SHP77 treated with DMSO at 0.1 percent for 48 hours (cell line): ENCODE measurements around the gene RNF183.
A peak's percentile ranks its signal among the peaks of the same experiment; 100 is the strongest.

Experiments
- DNase-seq: peaks from one replicate; lab custom pipeline; 2025; lab: John Stamatoyannopoulos, UW

The RNF183 gene

GRCh38 chr9:113302792-113303418 is at the start of gene RNF183:
TSS of gene RNF183 (minus strand) at chr9:113303376. CDS start at chr9:113298184, 5,192 bp downstream.
- no peak for DNase-seq

DNA sequence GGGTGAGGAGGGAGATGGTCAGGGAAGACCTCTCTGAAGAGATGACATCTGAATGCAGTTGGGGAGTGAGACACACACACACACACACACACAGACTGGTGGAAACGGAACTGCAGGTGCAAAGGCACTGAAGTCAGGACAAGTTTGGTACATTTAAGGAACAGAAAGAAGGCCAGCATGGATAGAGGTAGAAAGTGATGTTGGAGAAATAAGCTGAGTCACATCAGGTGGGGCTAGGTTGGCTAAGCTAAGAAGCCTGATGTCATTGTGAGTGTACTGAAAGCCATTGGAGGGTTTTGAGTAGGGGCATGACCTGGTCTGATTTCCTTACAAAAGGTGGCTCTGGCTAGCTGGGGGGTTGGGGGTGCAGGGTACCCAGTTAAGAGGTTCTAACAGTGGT is 49.2 kb upstream of the RNF183 start:
- no peak for DNase-seq

DNA sequence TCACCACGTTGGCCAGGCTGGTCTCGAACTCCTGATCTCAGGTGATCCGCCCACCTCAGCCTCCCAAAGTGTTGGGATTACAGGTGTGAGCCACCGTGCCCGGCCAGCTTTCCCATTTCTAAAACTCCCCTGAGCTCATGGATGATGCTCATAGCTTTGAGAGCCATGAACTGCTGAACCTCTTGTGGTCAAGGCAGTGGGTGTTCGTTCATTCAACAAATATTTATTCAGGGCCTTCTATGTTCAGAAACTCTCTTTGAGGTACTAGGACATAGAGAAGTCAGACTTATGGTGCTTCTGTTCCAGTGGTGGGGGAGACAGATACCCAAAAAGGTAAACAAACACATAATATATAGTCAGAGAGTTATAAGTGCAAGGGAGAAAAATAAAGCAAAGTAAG is 48.8 kb upstream of the RNF183 start:
- no peak for DNase-seq

GRCh38 chr9:113350937-113351336 is 47.8 kb upstream of the RNF183 start:
- no peak for DNase-seq

DNA sequence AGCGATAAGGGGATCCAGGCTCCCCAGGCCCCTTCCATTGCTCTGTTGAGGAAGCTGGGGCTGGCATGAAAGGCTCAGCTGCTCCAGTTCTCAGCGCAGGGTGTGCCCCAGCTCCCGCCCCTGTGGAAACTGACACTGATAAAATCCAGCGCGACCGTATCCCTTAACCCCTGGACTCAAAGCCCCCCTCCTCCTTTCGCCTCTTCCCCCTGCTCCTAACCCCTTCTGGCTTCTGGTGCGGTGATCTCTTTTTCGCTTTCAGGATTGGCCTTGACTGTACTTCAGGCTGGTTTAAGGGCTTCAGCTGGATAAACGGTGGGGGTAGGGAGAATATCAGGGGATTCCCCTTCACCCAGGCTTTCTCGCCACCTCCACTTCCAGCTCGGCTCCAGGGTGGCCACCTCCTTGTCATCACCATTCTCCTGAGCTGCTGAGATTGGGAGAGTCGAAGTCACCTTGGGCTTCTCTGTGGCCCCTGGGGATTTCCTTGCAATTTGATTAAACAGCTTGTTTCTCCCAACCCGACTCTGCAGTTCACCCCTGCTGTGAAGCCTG is 47.0 kb upstream of the RNF183 start:
- DNase-seq, result no peak

- no peak for DNase-seq
These were observed 46.4 kb upstream of the RNF183 start, which contains the start of gene BSPRY for GRCh38 chr9:113349445-113350094. TSS of gene BSPRY (plus strand) at chr9:113349541. CDS start at chr9:113349580, 39 bp downstream.

GRCh38 chr9:113349066-113349444 is 45.9 kb upstream of the RNF183 start:
- DNase-seq, result no peak

DNA sequence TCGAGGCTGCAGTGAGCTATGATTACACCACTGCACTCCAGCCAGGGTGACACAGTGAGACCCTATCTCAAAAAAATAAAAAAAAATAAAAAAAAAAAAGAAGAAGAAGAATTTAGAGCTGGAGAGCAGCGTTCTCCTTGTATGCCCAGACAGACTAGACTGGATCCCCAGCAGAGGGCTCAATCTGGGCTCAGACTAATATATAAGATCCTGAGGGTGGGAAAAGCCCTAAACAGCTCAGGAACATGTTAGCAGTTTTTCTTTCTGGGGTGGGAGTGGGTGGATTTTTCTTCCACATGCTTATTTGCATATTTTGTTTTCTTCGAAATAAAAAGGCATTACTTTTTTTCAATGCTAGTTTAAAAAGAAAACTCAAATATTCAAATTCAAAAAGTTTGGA is 45.3 kb upstream of the RNF183 start:
- no peak for DNase-seq

DNA sequence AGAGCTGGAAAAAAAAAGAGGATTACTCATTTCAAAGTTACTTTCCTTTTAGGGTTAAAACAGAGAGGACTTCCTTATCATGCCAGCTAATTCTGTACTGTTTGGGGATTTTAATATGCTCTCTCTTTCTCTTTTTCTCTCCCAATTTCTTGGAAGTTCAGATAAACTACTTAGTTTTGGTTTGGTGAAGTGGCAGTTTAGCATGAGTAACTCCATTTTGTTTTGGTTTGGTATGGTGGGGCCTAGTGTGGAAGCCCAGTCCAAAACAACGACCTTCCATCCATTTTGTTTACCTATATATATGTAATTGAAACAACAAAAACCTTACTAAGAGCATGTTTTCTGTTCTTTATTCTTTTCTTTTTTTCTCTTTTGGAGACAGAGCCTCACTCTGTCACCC is 42.5 kb upstream of the RNF183 start:
- DNase-seq, result no peak

DNA sequence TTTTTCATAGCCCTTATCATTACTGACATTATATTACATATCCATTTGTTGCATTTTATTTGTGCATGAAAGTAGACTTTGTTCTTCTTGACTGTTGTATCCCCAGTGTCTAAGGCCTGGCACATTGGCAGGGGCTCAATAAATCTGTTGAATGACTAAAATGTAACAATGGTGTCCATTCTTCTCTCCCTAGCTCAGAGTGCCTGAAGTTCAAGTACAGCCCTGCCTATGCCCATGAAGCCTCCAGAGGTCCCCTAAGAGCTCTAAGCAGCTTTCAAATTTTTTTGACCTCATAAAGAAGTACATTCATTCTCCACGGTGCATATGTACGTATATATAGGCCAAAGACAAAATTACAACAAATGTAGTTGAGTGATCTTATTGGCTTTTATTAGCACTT is 42.0 kb upstream of the RNF183 start:
- no peak for DNase-seq

- DNase-seq, result peak; percentile 88
These were observed 40.6 kb upstream of the RNF183 start for GRCh38 chr9:113343732-113344231.

- no peak for DNase-seq
These were observed 38.7 kb upstream of the RNF183 start for GRCh38 chr9:113341712-113342410.

GRCh38 chr9:113340011-113340699 is 37.0 kb upstream of the RNF183 start, which contains the start of gene WDR31:
TSS of gene WDR31 (minus strand) at chr9:113340275. CDS start at chr9:113332022, 8,253 bp downstream.
- DNase-seq, result peak; percentile 82

GRCh38 chr9:113337714-113338113 is 34.5 kb upstream of the RNF183 start:
- DNase-seq, result no peak

- DNase-seq, result no peak
These were observed 28.6 kb upstream of the RNF183 start for GRCh38 chr9:113331780-113332179.

GRCh38 chr9:113328045-113328782 is 25.0 kb upstream of the RNF183 start:
- no peak for DNase-seq

GRCh38 chr9:113326230-113326629 is 23.1 kb upstream of the RNF183 start:
- DNase-seq, result no peak

GRCh38 chr9:113322671-113323070 is 19.5 kb upstream of the RNF183 start:
- no peak for DNase-seq

DNA sequence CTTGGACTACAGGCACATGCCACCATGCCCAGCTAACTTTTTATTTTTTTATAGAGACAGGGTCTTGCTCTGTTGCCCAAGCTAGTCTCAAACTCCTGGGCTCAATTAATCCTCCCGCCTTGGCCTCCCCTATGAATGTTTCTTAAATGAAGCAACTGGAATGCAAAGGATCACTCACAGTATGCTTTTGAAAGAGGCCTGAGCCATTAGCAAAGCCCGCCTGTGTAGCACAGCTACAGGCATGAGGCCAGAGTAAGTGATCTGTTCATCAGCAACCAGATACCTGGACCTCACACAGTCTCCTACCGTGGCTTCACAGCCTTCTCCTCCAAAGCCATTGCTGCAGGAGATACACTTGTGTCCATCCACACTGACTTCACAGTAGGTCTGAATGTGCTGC is 16.9 kb upstream of the RNF183 start:
- DNase-seq, result no peak

GRCh38 chr9:113319054-113319453 is 15.9 kb upstream of the RNF183 start:
- DNase-seq, result no peak

- no peak for DNase-seq
These were observed 14.6 kb upstream of the RNF183 start for GRCh38 chr9:113317777-113318176.
